Measurements from ENCODE around the gene OSBP2. TPM values are rescaled to one million over a fixed set of nuclear protein-coding genes. Genes with fewer than 3 reads are reported as not detected.

Gene OSBP2
- total RNA-seq, 1 experiment from 2014 or later, result 7.1 TPM

- ChIA-PET POLR2A (ENCODE audit: unreplicated experiment) (no interaction called here), CTCF (no interaction called here)
- no peak overlapping the region for H2AFZ ChIP-seq
- no peaks in the 10 kb centered on the region for H3F3A ChIP-seq (ENCODE audit: insufficient read depth, low read depth)
- no peak overlapping the region for H3K27ac ChIP-seq
- TF ChIP-seq CTCF (conservative IDR thresholded peaks at IDR 0.05), result no peak
- TF ChIP-seq EZH2 (IDR thresholded peaks at IDR 0.05; ENCODE audit: low read depth), result no peak
- no peak for DNase-seq
- no peaks in the 10 kb centered on the region for H3K79me2 ChIP-seq (ENCODE audit: low read depth)
- H4K20me1 ChIP-seq (ENCODE audit: insufficient read depth), result no peaks in the 10 kb centered on the region
- no peaks in the 10 kb centered on the region for H3K9me2 ChIP-seq (ENCODE audit: insufficient read depth)
- no peaks in the 10 kb centered on the region for H3K36me3 ChIP-seq (ENCODE audit: low read depth)
- H3K9me3 ChIP-seq (ENCODE audit: insufficient read depth, low read depth), result no peaks in the 10 kb centered on the region
- no peak overlapping the region for H3K4me2 ChIP-seq
- no peaks in the 10 kb centered on the region for H3K27me3 ChIP-seq (ENCODE audit: insufficient read depth, low read depth)
- no TSS peak for BruUV-seq (replicated peaks)
- intact Hi-C loops (cut with micrococcal nuclease; ENCODE audit: unreplicated experiment), result no loop called here
- H3K4me1 ChIP-seq (replicated peaks; ENCODE audit: insufficient read depth), result peaks cover 5% of the 10 kb centered on the region
- H3K4me3 ChIP-seq, result no peak overlapping the region
These were observed 172.2 kb downstream of the OSBP2 start for GRCh38 chr22:30866811-30867271.

- BruUV-seq (replicated peaks), result no TSS peak
- intact Hi-C loops (cut with micrococcal nuclease; ENCODE audit: unreplicated experiment), result no loop called here
- CTCF ChIA-PET, result no interaction called here
These were observed 173.3 kb downstream of the OSBP2 start for GRCh38 chr22:30867746-30868662.

More at GRCh38 chr22:30867746-30868662, 173.3 kb downstream of the OSBP2 start:
- Histone ChIP-seq H3K36me3 (ENCODE audit: low read depth) (no peaks in the 10 kb centered on the region), H3K9me2 (ENCODE audit: insufficient read depth) (no peaks in the 10 kb centered on the region), H4K20me1 (ENCODE audit: insufficient read depth) (no peaks in the 10 kb centered on the region), H3K27ac (no peak overlapping the region), H3K9me3 (ENCODE audit: insufficient read depth, low read depth) (no peaks in the 10 kb centered on the region), H3K27me3 (ENCODE audit: insufficient read depth, low read depth) (no peaks in the 10 kb centered on the region), H3K4me2 (no peak overlapping the region), H3K4me1 (replicated peaks; ENCODE audit: insufficient read depth) (no peaks in the 10 kb centered on the region), H3F3A (ENCODE audit: insufficient read depth, low read depth) (no peaks in the 10 kb centered on the region), H3K4me3 (no peak overlapping the region), H3K79me2 (ENCODE audit: low read depth) (no peaks in the 10 kb centered on the region), H2AFZ (no peak overlapping the region)
- POLR2A ChIA-PET (ENCODE audit: unreplicated experiment), result no interaction called here
- TF ChIP-seq CTCF (conservative IDR thresholded peaks at IDR 0.05), result no peak
- no peak for TF ChIP-seq EZH2 (IDR thresholded peaks at IDR 0.05; ENCODE audit: low read depth)
- no peak for DNase-seq

All from PC-9 (cell line).